ENCODE measurements around the gene DDB1.

GRCh38 chr11:61361741-61362541 is 29.0 kb upstream of the DDB1 start, which contains the start of the genes CYB561A3 and TMEM138:
- TF ChIP-seq CTCF (conservative IDR thresholded peaks at IDR 0.05): no peak
- no peak for TF ChIP-seq EZH2 (IDR thresholded peaks at IDR 0.05; ENCODE audit: low read depth)

All from PC-9 (cell line).